ENCODE results near the gene FAM107B.

Gene FAM107B

GRCh38 chr10:14478604-14479003 lies 296.1 kb downstream of the FAM107B start:
- DNase-seq, result peak; percentile 66 to 69

- DNase-seq, result no peak
Measured at GRCh38 chr10:14478201-14478600, 296.5 kb downstream of the FAM107B start.

- no peak for DNase-seq
Measured at GRCh38 chr10:14477408-14477710, 297.3 kb downstream of the FAM107B start.

GRCh38 chr10:14476641-14477407 lies 297.9 kb downstream of the FAM107B start:
- no peak for DNase-seq

GRCh38 chr10:14476006-14476405 lies 298.7 kb downstream of the FAM107B start:
- no peak for DNase-seq

GRCh38 chr10:14474656-14475055 lies 300.0 kb downstream of the FAM107B start:
- no peak for DNase-seq

GRCh38 chr10:14470920-14471319 lies 303.8 kb downstream of the FAM107B start:
- DNase-seq, result no peak

- no peak for DNase-seq
Measured at GRCh38 chr10:14468726-14469125, 306.0 kb downstream of the FAM107B start.
